Panc1 (cell line): ENCODE measurements around the gene EPHB2. TPM values are rescaled to one million over a fixed set of nuclear protein-coding genes. Genes with fewer than 3 reads are reported as not detected.
A peak's percentile ranks its signal among the peaks of the same experiment; 100 is the strongest.

Source experiments
- ATAC-seq: fragments of 200-7000 bp; cut with Tn5 transposase; 2 replicates; pipeline ENCODE4 v1.9.1; 2020; ENCODE audit warnings: mild to moderate bottlenecking, moderate library complexity
- BruUV-seq: library from RNA; stranded (reverse); fragments of 400-500 nt; replicated peaks from 2 replicates; lab custom pipeline; 2021; lab: Mats Ljungman, UMichigan
- CTCF ChIA-PET: fragments of 300-600 bp; sonication (Branson Sonifier 250); formaldehyde crosslinking; loops from one replicate; lab custom pipeline; 2022; ENCODE audit warnings: antibody characterized with exemption; lab: Charles Lee
- POLR2A ChIA-PET: fragments of 300-600 bp; sonication (Branson Sonifier 250); formaldehyde crosslinking; loops from one replicate; lab custom pipeline; 2022; ENCODE audit warnings: antibody characterized with exemption; lab: Charles Lee
- DNase-seq: peaks from one replicate; pipeline ENCODE4 v3.0.0-alpha.2; 2010; ENCODE audit warnings: low read depth, low spot score
- H3K27ac ChIP-seq: 2 replicates; pipeline ENCODE4 v1.5.1; 2011; ENCODE audit warnings: mild to moderate bottlenecking, low read length, inconsistent platforms
- H3K27me3 ChIP-seq: fragments of 200-500 bp; sonication (Bioruptor generic); 2 replicates; pipeline ENCODE4 v1.6.0; 2014; ENCODE audit warnings: low read length, inconsistent platforms; ENCODE audit not compliant: control insufficient read depth, insufficient read depth
- H3K36me3 ChIP-seq: fragments of 200-500 bp; sonication (Bioruptor generic); 2 replicates; pipeline ENCODE4 v1.5.1; 2014; ENCODE audit warnings: inconsistent platforms, mild to moderate bottlenecking, low read length, moderate library complexity; ENCODE audit not compliant: control insufficient read depth, insufficient read depth
- H3K4me1 ChIP-seq: 2 replicates; pipeline ENCODE4 v1.5.1; 2011; ENCODE audit warnings: inconsistent platforms, mild to moderate bottlenecking, low read length, moderate library complexity; ENCODE audit not compliant: control insufficient read depth, insufficient read depth
- H3K4me3 ChIP-seq, 2 experiments: 2 replicates each; pipeline ENCODE4 v1.5.1; 2011 to 2012; ENCODE audit warnings: low read depth in 2 of 2, low read length in 2 of 2, mild to moderate bottlenecking in 2 of 2, inconsistent platforms in 1 of 2, moderate library complexity in 1 of 2
- H3K9me3 ChIP-seq: fragments of 200-500 bp; sonication (Bioruptor generic); 2 replicates; pipeline ENCODE4 v1.5.1; 2014; ENCODE audit warnings: low read depth, mild to moderate bottlenecking, inconsistent platforms, low read length, moderate library complexity; ENCODE audit not compliant: control insufficient read depth, insufficient read depth
- CTCF ChIP-seq: fragments of 450-650 bp; IDR thresholded peaks from 2 replicates; pipeline ENCODE4 v1.5.1; 2017; ENCODE audit warnings: mild to moderate bottlenecking
- POLR2AphosphoS5 ChIP-seq: IDR thresholded peaks from 2 replicates; pipeline ENCODE4 v1.6.1; 2012; ENCODE audit warnings: mild to moderate bottlenecking, low read depth, low read length, moderate library complexity
- REST ChIP-seq, 2 experiments: IDR thresholded peaks; 2 replicates each; pipeline ENCODE4 v1.6.1; 2011 to 2012; ENCODE audit warnings: low read depth in 2 of 2, control low read depth in 1 of 2, low read length in 1 of 2, mild to moderate bottlenecking in 1 of 2, moderate library complexity in 1 of 2; ENCODE audit not compliant: insufficient read depth in 1 of 2
- SIN3A ChIP-seq: IDR thresholded peaks from 2 replicates; pipeline ENCODE4 v1.6.1; 2012; ENCODE audit warnings: low read depth, mild to moderate bottlenecking, low read length, moderate library complexity, borderline replicate concordance; ENCODE audit not compliant: insufficient read depth
- TCF7L2 ChIP-seq: IDR thresholded peaks from 2 replicates; pipeline ENCODE4 v1.6.1; 2011; ENCODE audit warnings: mild to moderate bottlenecking, low read depth, low read length, inconsistent platforms
- in situ Hi-C: cut with HindIII; loops from 2 replicates; pipeline ENCODE4 v1.10.0; 2016; ENCODE audit warnings: low sequenced_read_pairs, low pct_unique_long_range_greater_than_20kb
- intact Hi-C: fragments of 100-400 bp; cut with micrococcal nuclease; formaldehyde crosslinking; loops from one replicate; pipeline ENCODE4 v1.10.0; 2022; ENCODE audit not compliant: unreplicated experiment
- total RNA-seq: library from RNA; stranded (reverse); gene quantifications from one replicate; pipeline ENCODE4 v1.2.1, GENCODE V29; 2021; ENCODE audit not compliant: unreplicated experiment

EPHB2 gene
- total RNA-seq, 1 experiment from 2014 or later, result 29.0 TPM

GRCh38 chr1:22747735-22748073 is 37.1 kb downstream of the EPHB2 start:
- Histone ChIP-seq H3K27me3 (no peaks in the 10 kb centered on the region), H3K36me3 (no peaks in the 10 kb centered on the region), H3K27ac (peak overlapping the region; percentile 54; the same call in 1 of the 2 replicates), H3K9me3 (no peaks in the 10 kb centered on the region), H3K4me3 (no peak overlapping the region), H3K4me1 (peaks cover 41% of the 10 kb centered on the region)
- ChIA-PET POLR2A (no interaction called here), CTCF (interaction anchor here (0.7 kb wide), 1 partner anchor 8 kb away, joined by 4 read pairs; no protein-coding TSS in a partner anchor)
- no peak for ATAC-seq
- in situ Hi-C loops (no loop called here), intact Hi-C loops (no loop called here)
- TF ChIP-seq REST (IDR thresholded peaks at IDR 0.05; ENCODE audit: insufficient read depth in 1 of 2, low read depth in 2 of 2, low read length in 1 of 2) (no peak), POLR2AphosphoS5 (no peak), CTCF (no peak), TCF7L2 (no peak), SIN3A (no peak)
- DNase-seq, result no peak
- BruUV-seq, result no TSS peak

GRCh38 chr1:22749503-22749902 is 38.9 kb downstream of the EPHB2 start:
- Histone ChIP-seq H3K27me3 (no peaks in the 10 kb centered on the region), H3K4me3 (no peak overlapping the region), H3K9me3 (no peaks in the 10 kb centered on the region), H3K4me1 (peaks cover 39% of the 10 kb centered on the region), H3K36me3 (no peaks in the 10 kb centered on the region), H3K27ac (peak overlapping the region; percentile 66; the same call in 1 of the 2 replicates)
- DNase-seq (no peak), ATAC-seq (no peak)
- CTCF ChIA-PET, result interaction anchor here (0.7 kb wide), 1 partner anchor 112 kb away, joined by 5 read pairs; no protein-coding TSS in a partner anchor
- in situ Hi-C loops (no loop called here), intact Hi-C loops (no loop called here)
- no TSS peak for BruUV-seq
- TF ChIP-seq POLR2AphosphoS5 (no peak), REST (IDR thresholded peaks at IDR 0.05; ENCODE audit: insufficient read depth in 1 of 2, low read depth in 2 of 2, low read length in 1 of 2) (no peak), SIN3A (no peak), CTCF (no peak; the same call in 1 of the 2 replicates), TCF7L2 (no peak)
- POLR2A ChIA-PET, result no interaction called here
